NB4 (cell line): ENCODE results near the gene IL1RN.

ENCODE experiments used
- CTCF ChIP-seq: IDR thresholded peaks from one replicate; pipeline ENCODE4 v1.5.1; 2012; ENCODE audit warnings: low read depth, low read length
- MAX ChIP-seq: IDR thresholded peaks from 2 replicates; pipeline ENCODE4 v1.6.1; 2011; ENCODE audit warnings: low read depth, low read length
- POLR2A ChIP-seq: IDR thresholded peaks from 2 replicates; pipeline ENCODE4 v1.6.1; 2011; ENCODE audit warnings: mild to moderate bottlenecking; ENCODE audit not compliant: insufficient read length; ENCODE audit errors: extremely low read depth

GRCh38 chr2:113160248-113160647 is 32.9 kb downstream of the IL1RN start:
- no peak for TF ChIP-seq POLR2A
- TF ChIP-seq CTCF: no peak
- TF ChIP-seq MAX: no peak
